GM12878 (cell line): Measurements from ENCODE around the gene PLD5.

ENCODE experiments used
- EGR1 ChIP-seq, 2 experiments: IDR thresholded peaks; 1 replicate in 1 of 2; 2 replicates in 1 of 2; pipeline ENCODE4 v1.6.1; 2011 to 2012; ENCODE audit warnings: low read depth in 2 of 2, low read length in 2 of 2, borderline replicate concordance in 1 of 2, mild to moderate bottlenecking in 1 of 2, moderate library complexity in 1 of 2
- FOXK2 ChIP-seq: fragments of 450-650 bp; IDR thresholded peaks from 2 replicates; pipeline ENCODE4 v1.6.1; 2017; ENCODE audit warnings: mild to moderate bottlenecking, moderate library complexity
- HDGF ChIP-seq: fragments of 450-650 bp; IDR thresholded peaks from 2 replicates; pipeline ENCODE4 v1.6.1; 2016; ENCODE audit warnings: antibody characterized with exemption
- POLR2A ChIP-seq: IDR thresholded peaks from 2 replicates; pipeline ENCODE4 v1.6.1; 2011; ENCODE audit warnings: low read depth, mild to moderate bottlenecking, low read length
- POLR2AphosphoS5 ChIP-seq: IDR thresholded peaks from 2 replicates; pipeline ENCODE4 v1.6.1; 2011; ENCODE audit warnings: mild to moderate bottlenecking, low read length, inconsistent platforms
- SIN3A ChIP-seq: IDR thresholded peaks from 2 replicates; pipeline ENCODE4 v1.6.1; 2012; ENCODE audit warnings: low read depth, low read length, improper control_type of control experiment
- TCF12 ChIP-seq: IDR thresholded peaks from 2 replicates; pipeline ENCODE4 v1.6.1; 2011; ENCODE audit warnings: low read depth, mild to moderate bottlenecking, low read length
- TF ChIP-seq, protein P1 (sequence below), 3 experiments: IDR thresholded peaks in 2 of 3; conservative IDR thresholded peaks in 1 of 3; 2 replicates each; pipeline ENCODE4 v1.5.1; 2011; ENCODE audit warnings: low read depth in 3 of 3, low read length in 3 of 3, mild to moderate bottlenecking in 3 of 3, control low read depth in 2 of 3, moderate library complexity in 2 of 3, inconsistent platforms in 1 of 3, mixed read lengths in 1 of 3; ENCODE audit not compliant: control insufficient read depth in 2 of 3, insufficient read depth in 1 of 3; ENCODE audit errors: extremely low read depth in 1 of 3

DNA sequence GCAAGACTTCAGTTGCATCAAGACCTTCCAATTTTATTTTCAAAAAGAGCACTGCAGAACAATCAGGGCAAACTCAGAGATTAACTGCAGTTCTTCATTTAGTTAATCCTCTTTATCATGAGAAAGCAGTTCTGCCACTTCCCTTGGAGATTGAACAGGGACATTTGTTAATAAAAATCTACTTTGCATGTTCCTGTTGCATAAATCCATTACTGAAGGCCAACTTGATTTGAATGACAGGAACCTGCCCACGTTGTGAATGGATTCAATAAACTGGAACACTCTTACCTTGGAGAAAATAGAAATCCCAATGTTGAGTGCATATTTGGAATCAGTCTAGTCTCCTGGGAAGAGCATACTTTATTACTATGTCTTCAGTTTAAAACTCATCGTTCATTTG, 19.6 kb upstream of the PLD5 start:
- TF ChIP-seq, protein P1, sequence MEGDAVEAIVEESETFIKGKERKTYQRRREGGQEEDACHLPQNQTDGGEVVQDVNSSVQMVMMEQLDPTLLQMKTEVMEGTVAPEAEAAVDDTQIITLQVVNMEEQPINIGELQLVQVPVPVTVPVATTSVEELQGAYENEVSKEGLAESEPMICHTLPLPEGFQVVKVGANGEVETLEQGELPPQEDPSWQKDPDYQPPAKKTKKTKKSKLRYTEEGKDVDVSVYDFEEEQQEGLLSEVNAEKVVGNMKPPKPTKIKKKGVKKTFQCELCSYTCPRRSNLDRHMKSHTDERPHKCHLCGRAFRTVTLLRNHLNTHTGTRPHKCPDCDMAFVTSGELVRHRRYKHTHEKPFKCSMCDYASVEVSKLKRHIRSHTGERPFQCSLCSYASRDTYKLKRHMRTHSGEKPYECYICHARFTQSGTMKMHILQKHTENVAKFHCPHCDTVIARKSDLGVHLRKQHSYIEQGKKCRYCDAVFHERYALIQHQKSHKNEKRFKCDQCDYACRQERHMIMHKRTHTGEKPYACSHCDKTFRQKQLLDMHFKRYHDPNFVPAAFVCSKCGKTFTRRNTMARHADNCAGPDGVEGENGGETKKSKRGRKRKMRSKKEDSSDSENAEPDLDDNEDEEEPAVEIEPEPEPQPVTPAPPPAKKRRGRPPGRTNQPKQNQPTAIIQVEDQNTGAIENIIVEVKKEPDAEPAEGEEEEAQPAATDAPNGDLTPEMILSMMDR (IDR thresholded peaks at IDR 0.05 in 2 of 3, conservative IDR thresholded peaks at IDR 0.05 in 1 of 3; ENCODE audit: control insufficient read depth in 2 of 3, extremely low read depth in 1 of 3, insufficient read depth in 1 of 3, low read depth in 3 of 3, low read length in 3 of 3): no peak
- no peak for TF ChIP-seq SIN3A
- no peak for TF ChIP-seq POLR2A
- TF ChIP-seq HDGF: no peak
- TF ChIP-seq POLR2AphosphoS5: no peak
- TF ChIP-seq EGR1 (IDR thresholded peaks at IDR 0.05; ENCODE audit: borderline replicate concordance in 1 of 2, low read depth in 2 of 2, low read length in 2 of 2): no peak
- no peak for TF ChIP-seq FOXK2
- TF ChIP-seq TCF12: no peak
